Osteoblast (primary cell): ENCODE data around the gene HELZ. TPM values are rescaled to one million over a fixed set of nuclear protein-coding genes. Genes with fewer than 3 reads are reported as not detected.

ENCODE experiments used
- DNase-seq: peaks from one replicate; pipeline ENCODE4 v3.0.0; 2011; ENCODE audit warnings: low spot score, mixed read lengths; ENCODE audit not compliant: insufficient read length; ENCODE audit errors: missing footprints
- H2AFZ ChIP-seq: 2 replicates; pipeline ENCODE4 v1.6.0; 2011; ENCODE audit warnings: mild to moderate bottlenecking, low read length
- H3K27ac ChIP-seq: 2 replicates; pipeline ENCODE4 v1.5.1; 2011; ENCODE audit warnings: mild to moderate bottlenecking, low read depth, low read length, moderate library complexity
- H3K27me3 ChIP-seq: 2 replicates; pipeline ENCODE4 v1.6.0; 2012; ENCODE audit warnings: mild to moderate bottlenecking, control low read depth, inconsistent platforms, low read length, moderate library complexity; ENCODE audit not compliant: insufficient read depth
- H3K36me3 ChIP-seq: 2 replicates; pipeline ENCODE4 v1.5.1; 2011; ENCODE audit warnings: mild to moderate bottlenecking, low read length, control low read depth, moderate library complexity; ENCODE audit not compliant: insufficient read depth
- H3K4me1 ChIP-seq: 2 replicates; pipeline ENCODE4 v1.5.1; 2011; ENCODE audit warnings: mild to moderate bottlenecking, low read length, control low read depth, moderate library complexity; ENCODE audit not compliant: insufficient read depth
- H3K4me2 ChIP-seq: 2 replicates; pipeline ENCODE4 v1.6.0; 2011; ENCODE audit warnings: mild to moderate bottlenecking, low read length; ENCODE audit not compliant: insufficient read depth
- H3K4me3 ChIP-seq: fragments of 200-600 bp; sonication (generic); 3 replicates; pipeline ENCODE4 v1.5.1; 2012; ENCODE audit warnings: mild to moderate bottlenecking, low read length, inconsistent platforms; ENCODE audit not compliant: insufficient read depth
- H3K79me2 ChIP-seq: 2 replicates; pipeline ENCODE4 v1.6.0; 2012; ENCODE audit warnings: mild to moderate bottlenecking, low read length, control low read depth, inconsistent platforms; ENCODE audit not compliant: insufficient read depth
- H3K9me3 ChIP-seq: 2 replicates; pipeline ENCODE4 v1.5.1; 2011; ENCODE audit warnings: low read depth, low read length, control low read depth
- H4K20me1 ChIP-seq: 2 replicates; pipeline ENCODE4 v1.6.0; 2012; ENCODE audit warnings: mild to moderate bottlenecking, low read length, control low read depth; ENCODE audit not compliant: insufficient read depth
- CTCF ChIP-seq: IDR thresholded peaks from 2 replicates; pipeline ENCODE4 v1.5.1; 2011; ENCODE audit warnings: mild to moderate bottlenecking, low read depth, low read length, moderate library complexity; ENCODE audit errors: extremely low read depth
- total RNA-seq: library from RNA; depleted of rRNA; stranded (reverse); fragments of >200 nt; gene quantifications from 2 replicates; pipeline ENCODE4 v1.2.3, GENCODE V29; 2012

HELZ gene
- total RNA-seq, 1 donor = 56.8 TPM

GRCh38 chr17:67046398-67046797, 198.6 kb downstream of the HELZ start:
- peak; percentile 35 for DNase-seq
- H3K4me3 ChIP-seq = no peak overlapping the region
- H3K27ac ChIP-seq = no peak overlapping the region
- no peaks in the 10 kb centered on the region for H3K4me1 ChIP-seq
- H3K79me2 ChIP-seq = no peaks in the 10 kb centered on the region
- peaks cover 13% of the 10 kb centered on the region for H3K27me3 ChIP-seq
- no peaks in the 10 kb centered on the region for H4K20me1 ChIP-seq
- peaks cover 5% of the 10 kb centered on the region for H3K9me3 ChIP-seq
- H2AFZ ChIP-seq = no peak overlapping the region
- no peak for TF ChIP-seq CTCF
- H3K36me3 ChIP-seq = no peaks in the 10 kb centered on the region
- H3K4me2 ChIP-seq = no peak overlapping the region

- Histone ChIP-seq H3K27ac (no peak overlapping the region), H3K9me3 (peaks cover 5% of the 10 kb centered on the region), H3K4me3 (no peak overlapping the region)
Observed at GRCh38 chr17:67044940-67045339, 200.1 kb downstream of the HELZ start.

GRCh38 chr17:67044016-67044772, 200.8 kb downstream of the HELZ start, which contains the start of gene CACNG1:
Gene CACNG1, plus strand, starts transcription at chr17:67044554. Its CDS starts 107 bp downstream, at chr17:67044661.
- no peaks in the 10 kb centered on the region for H4K20me1 ChIP-seq
- H3K27me3 ChIP-seq = peaks cover 15% of the 10 kb centered on the region
- no peak within 1 kb of the TSS for H3K27ac ChIP-seq
- peaks cover 2% of the 10 kb centered on the region for H3K9me3 ChIP-seq
- no peak for TF ChIP-seq CTCF
- no peaks in the 10 kb centered on the region for H3K4me1 ChIP-seq
- H3K36me3 ChIP-seq = no peaks in the 10 kb centered on the region
- no peak within 1 kb of the TSS for H3K4me2 ChIP-seq
- no peaks in the 10 kb centered on the region for H3K79me2 ChIP-seq
- H2AFZ ChIP-seq = no peak within 1 kb of the TSS
- no peak for DNase-seq
- no peak within 1 kb of the TSS for H3K4me3 ChIP-seq

More at GRCh38 chr17:67044940-67045339, 200.1 kb downstream of the HELZ start:
- Histone ChIP-seq H3K36me3 (no peaks in the 10 kb centered on the region), H4K20me1 (no peaks in the 10 kb centered on the region), H3K4me1 (no peaks in the 10 kb centered on the region), H2AFZ (no peak overlapping the region), H3K4me2 (no peak overlapping the region), H3K79me2 (no peaks in the 10 kb centered on the region), H3K27me3 (peaks cover 13% of the 10 kb centered on the region)
- TF ChIP-seq CTCF = no peak
- no peak for DNase-seq

- H3K9me3 ChIP-seq = no peaks in the 10 kb centered on the region
- H3K4me3 ChIP-seq = no peak overlapping the region
- H2AFZ ChIP-seq = no peak overlapping the region
- DNase-seq = no peak
- no peaks in the 10 kb centered on the region for H3K4me1 ChIP-seq
- no peaks in the 10 kb centered on the region for H3K79me2 ChIP-seq
- H3K27me3 ChIP-seq = peaks cover 18% of the 10 kb centered on the region
- no peak overlapping the region for H3K4me2 ChIP-seq
- no peak for TF ChIP-seq CTCF
- H3K36me3 ChIP-seq = no peaks in the 10 kb centered on the region
- no peaks in the 10 kb centered on the region for H4K20me1 ChIP-seq
- no peak overlapping the region for H3K27ac ChIP-seq
Observed at GRCh38 chr17:67043283-67043682, 201.7 kb downstream of the HELZ start.
